Neural progenitor cell (in vitro differentiated cells): Measurements from ENCODE around the gene CELA1. TPM values are rescaled to one million over a fixed set of nuclear protein-coding genes. Genes with fewer than 3 reads are reported as not detected.

Experiments
- DNase-seq: peaks from one replicate; pipeline ENCODE4 v3.0.0-alpha.2; 2016; ENCODE audit warnings: low spot score
- H2AFZ ChIP-seq: fragments of 200-600 bp; sonication (generic); replicated peaks from 2 replicates; pipeline ENCODE4 v1.6.1; 2016; ENCODE audit warnings: antibody characterized with exemption
- H3F3A ChIP-seq: fragments of 200-600 bp; sonication (generic); 2 replicates; pipeline ENCODE4 v1.6.1; 2016; ENCODE audit warnings: antibody characterized with exemption, low read depth
- H3K27ac ChIP-seq: fragments of 200-600 bp; sonication (generic); 2 replicates; pipeline ENCODE4 v1.5.1; 2016; ENCODE audit warnings: mild to moderate bottlenecking
- H3K27me3 ChIP-seq: fragments of 200-600 bp; sonication (generic); 2 replicates; pipeline ENCODE4 v1.6.1; 2016; ENCODE audit warnings: mild to moderate bottlenecking, moderate library complexity
- H3K36me3 ChIP-seq: fragments of 200-600 bp; sonication (generic); 2 replicates; pipeline ENCODE4 v1.5.1; 2016
- H3K4me1 ChIP-seq: fragments of 200-600 bp; sonication (generic); 2 replicates; pipeline ENCODE4 v1.6.1; 2016; ENCODE audit warnings: mixed run types
- H3K4me2 ChIP-seq: fragments of 200-600 bp; sonication (generic); 2 replicates; pipeline ENCODE4 v1.6.1; 2016
- H3K4me3 ChIP-seq: fragments of 200-600 bp; sonication (generic); 2 replicates; pipeline ENCODE4 v1.5.1; 2016
- H3K79me2 ChIP-seq: fragments of 200-600 bp; sonication (generic); 2 replicates; pipeline ENCODE4 v1.6.1; 2016; ENCODE audit warnings: low read depth
- H3K9ac ChIP-seq: fragments of 200-600 bp; sonication (generic); 2 replicates; pipeline ENCODE4 v1.6.1; 2016
- H3K9me3 ChIP-seq: fragments of 200-600 bp; sonication (generic); 2 replicates; pipeline ENCODE4 v1.5.1; 2016; ENCODE audit warnings: low read depth
- H4K20me1 ChIP-seq: fragments of 200-600 bp; sonication (generic); 2 replicates; pipeline ENCODE4 v1.6.1; 2016; ENCODE audit warnings: low read depth
- H3K27ac Mint-ChIP-seq: 3 replicates; pipeline ENCODE4 v1.8.0; 2021; ENCODE audit warnings: mixed read lengths
- H3K27me3 Mint-ChIP-seq: 2 replicates; pipeline ENCODE4 v1.8.0; 2022; ENCODE audit warnings: low read depth, mild to moderate bottlenecking, inconsistent platforms, moderate library complexity, mixed read lengths; ENCODE audit not compliant: insufficient read depth
- H3K36me3 Mint-ChIP-seq: 3 replicates; pipeline ENCODE4 v1.8.0; 2021; ENCODE audit warnings: mixed read lengths
- H3K4me1 Mint-ChIP-seq: 3 replicates; pipeline ENCODE4 v1.8.0; 2021; ENCODE audit warnings: mixed read lengths
- H3K4me3 Mint-ChIP-seq: 3 replicates; pipeline ENCODE4 v1.8.0; 2021; ENCODE audit warnings: mild to moderate bottlenecking, moderate library complexity, mixed read lengths
- H3K9me3 Mint-ChIP-seq: 3 replicates; pipeline ENCODE4 v1.8.0; 2020; ENCODE audit warnings: mixed read lengths
- EZH2 ChIP-seq: fragments of 200-600 bp; sonication (generic); IDR thresholded peaks from 2 replicates; pipeline ENCODE4 v1.6.1; 2017; ENCODE audit warnings: antibody characterized with exemption, mild to moderate bottlenecking, moderate library complexity
- EZH2phosphoT487 ChIP-seq: fragments of 200-600 bp; sonication (generic); IDR thresholded peaks from 2 replicates; pipeline ENCODE4 v1.6.1; 2017; ENCODE audit warnings: antibody characterized with exemption
- total RNA-seq: library from RNA; depleted of rRNA; stranded (reverse); fragments of >200 nt; gene quantifications from 2 replicates; pipeline ENCODE4 v1.2.3, GENCODE V29; 2015; ENCODE audit warnings: low replicate concordance
- TF ChIP-seq, protein P1 (sequence below): fragments of 200-600 bp; sonication (generic); IDR thresholded peaks from 2 replicates; pipeline ENCODE4 v1.5.1; 2017; ENCODE audit warnings: antibody characterized with exemption, mild to moderate bottlenecking

Gene CELA1
- not detected in 2 replicates for total RNA-seq

DNA sequence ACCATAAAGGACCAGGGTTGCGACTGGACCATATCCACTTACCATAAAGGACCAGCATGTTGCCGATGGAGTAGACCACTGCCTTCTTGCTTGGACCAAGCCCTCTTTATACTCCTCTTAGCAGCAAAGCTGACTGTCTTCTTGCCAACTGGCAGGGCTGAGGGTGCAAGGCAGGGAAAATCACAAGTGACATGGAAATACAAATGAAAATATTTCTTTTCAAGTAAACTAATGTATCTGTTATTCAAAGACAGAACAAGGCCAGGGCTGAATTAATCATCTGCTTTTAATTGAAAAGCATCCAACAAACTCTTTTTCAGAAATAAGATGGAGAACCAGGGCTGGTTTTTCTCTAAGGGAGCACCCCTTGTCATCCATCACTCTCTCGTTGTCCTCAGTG lies at the start of gene CELA1:
Gene CELA1, minus strand, starts transcription at position 99 of the 400 bp plus-strand sequence. Its CDS starts 41 bp downstream, at position 58.
- Histone ChIP-seq H3K9ac (no peak within 1 kb of the TSS), H2AFZ (peak within 1 kb of the TSS; percentile 12), H3K4me2 (no peak within 1 kb of the TSS), H3F3A (no peaks in the 10 kb centered on the region), H3K36me3 (no peaks in the 10 kb centered on the region), H4K20me1 (no peaks in the 10 kb centered on the region), H3K9me3 (no peaks in the 10 kb centered on the region), H3K4me3 (no peak within 1 kb of the TSS), H3K27ac (no peak within 1 kb of the TSS), H3K4me1 (no peaks in the 10 kb centered on the region), H3K79me2 (no peaks in the 10 kb centered on the region), H3K27me3 (no peaks in the 10 kb centered on the region)
- Mint-ChIP-seq H3K36me3 (no peaks in the 10 kb centered on the region), H3K27me3 (no peaks in the 10 kb centered on the region), H3K27ac (no peak within 1 kb of the TSS), H3K4me1 (peaks cover 4% of the 10 kb centered on the region), H3K9me3 (no peaks in the 10 kb centered on the region), H3K4me3 (no peak within 1 kb of the TSS)
- TF ChIP-seq EZH2phosphoT487 (no peak), EZH2 (no peak)
- TF ChIP-seq, protein P1, sequence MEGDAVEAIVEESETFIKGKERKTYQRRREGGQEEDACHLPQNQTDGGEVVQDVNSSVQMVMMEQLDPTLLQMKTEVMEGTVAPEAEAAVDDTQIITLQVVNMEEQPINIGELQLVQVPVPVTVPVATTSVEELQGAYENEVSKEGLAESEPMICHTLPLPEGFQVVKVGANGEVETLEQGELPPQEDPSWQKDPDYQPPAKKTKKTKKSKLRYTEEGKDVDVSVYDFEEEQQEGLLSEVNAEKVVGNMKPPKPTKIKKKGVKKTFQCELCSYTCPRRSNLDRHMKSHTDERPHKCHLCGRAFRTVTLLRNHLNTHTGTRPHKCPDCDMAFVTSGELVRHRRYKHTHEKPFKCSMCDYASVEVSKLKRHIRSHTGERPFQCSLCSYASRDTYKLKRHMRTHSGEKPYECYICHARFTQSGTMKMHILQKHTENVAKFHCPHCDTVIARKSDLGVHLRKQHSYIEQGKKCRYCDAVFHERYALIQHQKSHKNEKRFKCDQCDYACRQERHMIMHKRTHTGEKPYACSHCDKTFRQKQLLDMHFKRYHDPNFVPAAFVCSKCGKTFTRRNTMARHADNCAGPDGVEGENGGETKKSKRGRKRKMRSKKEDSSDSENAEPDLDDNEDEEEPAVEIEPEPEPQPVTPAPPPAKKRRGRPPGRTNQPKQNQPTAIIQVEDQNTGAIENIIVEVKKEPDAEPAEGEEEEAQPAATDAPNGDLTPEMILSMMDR: no peak
- DNase-seq: no peak

DNA sequence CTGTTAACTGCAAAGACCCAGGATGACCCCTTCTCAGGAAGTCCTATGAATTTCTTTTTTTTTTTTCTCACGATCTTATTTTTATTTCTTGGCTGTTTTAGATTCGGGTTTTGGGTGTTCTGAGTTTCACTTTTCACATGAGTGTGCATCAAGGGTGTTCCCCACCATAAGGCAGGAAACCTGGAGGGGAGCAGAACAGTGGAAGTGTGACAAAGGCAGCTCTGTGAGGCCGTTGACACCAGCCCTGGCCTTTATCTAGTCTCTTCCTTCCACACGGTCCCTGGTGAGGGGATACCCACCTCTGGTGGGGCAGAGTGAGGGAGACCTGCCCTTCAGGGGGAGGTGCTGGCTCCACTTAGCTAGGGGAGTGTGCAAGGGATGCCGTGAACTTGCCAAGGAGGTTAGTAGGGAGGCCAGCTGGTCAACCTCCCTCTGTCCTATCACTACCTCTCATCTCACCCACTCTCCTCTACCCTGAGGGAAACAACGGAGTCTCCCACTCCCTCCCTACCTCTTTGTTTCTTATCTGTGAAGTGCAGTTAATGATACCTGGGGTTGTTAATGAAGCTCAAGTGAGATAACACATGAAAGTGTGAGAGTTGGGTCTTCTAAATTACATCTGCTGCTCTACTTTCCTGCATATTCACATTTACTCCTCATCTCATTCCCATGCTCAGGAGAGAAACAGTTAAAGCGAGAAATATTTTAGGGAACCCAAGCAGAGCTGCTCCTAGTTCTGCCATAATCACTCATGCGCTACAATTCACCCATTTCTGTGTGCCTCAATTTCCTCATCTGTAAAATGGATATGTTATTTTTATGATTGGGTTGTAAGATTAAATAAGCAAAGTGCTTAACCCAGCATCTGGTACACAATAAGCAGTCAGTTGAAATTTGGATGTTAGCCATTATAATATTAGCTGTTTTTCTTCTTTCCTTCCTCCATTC lies 49.1 kb upstream of the CELA1 start:
- H2AFZ ChIP-seq: no peak overlapping the region
- H3K4me1 ChIP-seq: no peaks in the 10 kb centered on the region
- no peak overlapping the region for H3K4me3 ChIP-seq
- peaks cover 46% of the 10 kb centered on the region for H3K27me3 ChIP-seq
- peaks cover 5% of the 10 kb centered on the region for H4K20me1 ChIP-seq
- H3K79me2 ChIP-seq: no peaks in the 10 kb centered on the region
- H3K36me3 ChIP-seq: no peaks in the 10 kb centered on the region
- peaks cover 2% of the 10 kb centered on the region for H3K36me3 Mint-ChIP-seq
- TF ChIP-seq, protein P1: no peak
- no peak for TF ChIP-seq EZH2
- no peak for TF ChIP-seq EZH2phosphoT487
- H3K9me3 Mint-ChIP-seq: no peaks in the 10 kb centered on the region
- H3K4me2 ChIP-seq: no peak overlapping the region
- no peak overlapping the region for H3K4me3 Mint-ChIP-seq
- no peaks in the 10 kb centered on the region for H3K9me3 ChIP-seq
- peaks cover 36% of the 10 kb centered on the region for H3K27me3 Mint-ChIP-seq
- peaks cover 12% of the 10 kb centered on the region for H3F3A ChIP-seq
- DNase-seq: no peak
- no peak overlapping the region for H3K9ac ChIP-seq
- no peak overlapping the region for H3K27ac ChIP-seq
- peaks cover 20% of the 10 kb centered on the region for H3K4me1 Mint-ChIP-seq
- no peak overlapping the region for H3K27ac Mint-ChIP-seq

DNA sequence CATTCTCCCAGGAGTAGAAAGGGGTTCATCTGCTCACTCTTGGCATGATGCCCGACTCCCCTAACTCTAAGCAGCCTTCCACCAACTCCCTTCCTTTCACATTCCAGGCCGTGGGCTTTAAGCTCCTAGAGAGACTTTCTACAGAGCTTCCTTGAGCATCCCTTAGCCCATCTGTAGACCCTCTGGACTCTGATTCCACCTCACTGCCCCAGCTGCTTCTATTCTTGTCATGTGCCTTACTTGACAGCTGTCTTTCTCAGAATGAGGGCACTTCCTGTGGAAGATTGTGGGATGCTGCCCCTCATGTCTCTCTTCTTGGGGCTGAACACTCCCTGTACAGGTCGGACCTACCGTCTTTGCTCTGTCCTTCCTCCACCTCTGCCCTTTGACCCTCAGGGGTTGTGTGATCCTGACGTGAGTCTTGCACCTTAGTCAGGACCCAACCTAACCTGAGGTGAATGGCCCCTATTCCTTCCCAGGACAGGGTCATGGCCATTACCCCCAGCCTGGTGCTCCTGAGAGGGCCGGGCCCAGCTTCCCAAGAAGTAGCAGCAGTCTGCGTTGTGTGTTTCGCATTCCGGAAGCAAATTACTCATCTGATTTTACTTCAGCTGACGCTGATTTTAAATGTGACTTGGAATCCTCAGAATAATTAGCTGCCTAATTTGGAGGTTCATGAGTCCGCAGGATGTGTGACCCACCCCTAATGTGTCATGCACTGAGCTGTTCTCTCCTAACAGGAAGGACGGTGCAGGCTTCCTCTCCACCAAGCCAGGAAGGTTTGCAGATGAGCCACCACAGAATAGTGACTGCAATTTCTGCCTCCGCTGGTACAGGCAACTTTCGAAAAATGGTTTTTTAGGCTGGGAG lies 47.4 kb upstream of the CELA1 start:
- H3K27me3 Mint-ChIP-seq: peaks cover 44% of the 10 kb centered on the region
- DNase-seq: no peak
- no peak overlapping the region for H3K27ac Mint-ChIP-seq
- peak overlapping the region; percentile 82 for H3K4me3 Mint-ChIP-seq
- Histone ChIP-seq H3K4me3 (no peak overlapping the region), H3F3A (peaks cover 16% of the 10 kb centered on the region), H2AFZ (no peak overlapping the region), H3K9me3 (no peaks in the 10 kb centered on the region), H3K27me3 (peaks cover 62% of the 10 kb centered on the region), H3K4me1 (no peaks in the 10 kb centered on the region), H4K20me1 (peaks cover 5% of the 10 kb centered on the region), H3K36me3 (no peaks in the 10 kb centered on the region), H3K4me2 (no peak overlapping the region), H3K79me2 (no peaks in the 10 kb centered on the region), H3K27ac (no peak overlapping the region), H3K9ac (no peak overlapping the region)
- peaks cover 23% of the 10 kb centered on the region for H3K4me1 Mint-ChIP-seq
- TF ChIP-seq, protein P1: no peak
- TF ChIP-seq EZH2: no peak
- no peak for TF ChIP-seq EZH2phosphoT487
- H3K9me3 Mint-ChIP-seq: no peaks in the 10 kb centered on the region
- peaks cover 2% of the 10 kb centered on the region for H3K36me3 Mint-ChIP-seq
